Left ventricle myocardium inferior (tissue), 1 donor: ENCODE results near the gene VAMP8. TPM values are rescaled to one million over a fixed set of nuclear protein-coding genes. Genes with fewer than 3 reads are reported as not detected.
"Not testable (repeated sequence)": the region's sequence is repeated elsewhere in the genome, so short reads cannot be mapped to it uniquely, and the experiment has no call there.

Experiments used
- DNase-seq: peaks from one replicate; pipeline ENCODE4 v3.0.0-alpha.2; 2020
- H3K27ac ChIP-seq: fragments of 200-600 bp; replicated peaks from 2 replicates; pipeline ENCODE4 v1.8.0; 2021
- H3K27me3 ChIP-seq: fragments of 200-600 bp; 2 replicates; pipeline ENCODE4 v1.8.0; 2021; ENCODE audit warnings: low read depth
- H3K36me3 ChIP-seq: fragments of 200-600 bp; 2 replicates; pipeline ENCODE4 v1.8.0; 2021
- H3K4me1 ChIP-seq: fragments of 200-600 bp; 2 replicates; pipeline ENCODE4 v1.8.0; 2021
- H3K4me3 ChIP-seq: fragments of 200-600 bp; 2 replicates; pipeline ENCODE4 v1.8.0; 2021; ENCODE audit warnings: mild to moderate bottlenecking, moderate library complexity
- H3K9me3 ChIP-seq: fragments of 200-600 bp; replicated peaks from 2 replicates; pipeline ENCODE4 v1.8.0; 2021
- CTCF ChIP-seq: fragments of 200-600 bp; IDR thresholded peaks from 2 replicates; pipeline ENCODE4 v1.8.0; 2021; ENCODE audit warnings: antibody characterized with exemption, mild to moderate bottlenecking, borderline replicate concordance
- intact Hi-C: fragments of 100-400 bp; cut with micrococcal nuclease; formaldehyde crosslinking; loops from one replicate; pipeline ENCODE4 v1.11.0; 2022
- total RNA-seq: library from RNA; stranded (reverse); fragmentation: NEBNext Ultra II Directional; extraction: Animal tissue kit (Norgen Biotek cat#: 25700); gene quantifications from one replicate; pipeline ENCODE4 v1.2.1, GENCODE V29; 2021
- donor health status: DM: no; HTN: yes; CAD: no; lungs with severe emphysema.

Gene VAMP8
- total RNA-seq, 1 donor from 2014 or later, result 15.5 TPM

GRCh38 chr2:85589982-85590791 is 12.8 kb downstream of the VAMP8 start:
- Histone ChIP-seq H3K27me3 (no peaks in the 10 kb centered on the region), H3K27ac (peak overlapping the region; percentile 94), H3K36me3 (no peaks in the 10 kb centered on the region), H3K4me1 (peaks cover 89% of the 10 kb centered on the region), H3K9me3 (no peaks in the 10 kb centered on the region), H3K4me3 (peak overlapping the region; percentile 9)
- no peak for TF ChIP-seq CTCF
- intact Hi-C loops, result no loop called here
- DNase-seq, result no peak

- no peaks in the 10 kb centered on the region for H3K36me3 ChIP-seq
- no peak for TF ChIP-seq CTCF
- no peaks in the 10 kb centered on the region for H3K27me3 ChIP-seq
- no peaks in the 10 kb centered on the region for H3K9me3 ChIP-seq
- peak overlapping the region; percentile 9 for H3K4me3 ChIP-seq
- intact Hi-C loops, result no loop called here
- DNase-seq, result no peak
- peaks cover 85% of the 10 kb centered on the region for H3K4me1 ChIP-seq
- H3K27ac ChIP-seq, result peak overlapping the region; percentile 94
Measured at GRCh38 chr2:85590950-85591349, 13.6 kb downstream of the VAMP8 start.

GRCh38 chr2:85591563-85591962 is 14.2 kb downstream of the VAMP8 start:
- Histone ChIP-seq H3K9me3 (no peaks in the 10 kb centered on the region), H3K4me3 (no peak overlapping the region), H3K27me3 (no peaks in the 10 kb centered on the region), H3K4me1 (peaks cover 85% of the 10 kb centered on the region), H3K36me3 (no peaks in the 10 kb centered on the region), H3K27ac (peak overlapping the region; percentile 94)
- no peak for TF ChIP-seq CTCF
- no peak for DNase-seq
- intact Hi-C loops, result no loop called here

GRCh38 chr2:85592299-85592698 is 14.9 kb downstream of the VAMP8 start:
- H3K27me3 ChIP-seq, intact Hi-C loops: not testable (repeated sequence)
- peaks cover 85% of the 10 kb centered on the region for H3K4me1 ChIP-seq

DNA sequence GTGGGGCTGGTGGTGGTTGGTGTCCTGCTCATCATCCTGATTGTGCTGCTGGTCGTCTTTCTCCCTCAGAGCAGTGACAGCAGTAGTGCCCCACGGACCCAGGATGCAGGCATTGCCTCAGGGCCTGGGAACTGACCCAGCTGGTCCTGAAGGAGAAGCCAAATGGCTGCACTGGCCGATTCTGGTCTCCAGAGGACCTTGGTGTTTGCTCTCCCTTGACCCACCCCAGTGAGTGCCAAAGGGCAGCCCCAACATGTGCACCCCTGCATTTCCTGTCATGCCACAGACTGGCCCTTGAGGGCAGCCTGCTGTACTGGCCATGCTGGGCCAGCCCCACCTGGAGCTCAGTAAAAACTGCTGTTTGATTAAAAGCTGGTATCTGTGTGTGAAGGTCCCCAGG is 15.6 kb downstream of the VAMP8 start:
- H3K27ac ChIP-seq, result no peak overlapping the region
- H3K4me3 ChIP-seq, result no peak overlapping the region
- DNase-seq, result no peak
- no peaks in the 10 kb centered on the region for H3K9me3 ChIP-seq
- H3K27me3 ChIP-seq, result no peaks in the 10 kb centered on the region
- no peak for TF ChIP-seq CTCF
- peaks cover 13% of the 10 kb centered on the region for H3K36me3 ChIP-seq
- H3K4me1 ChIP-seq, result peaks cover 83% of the 10 kb centered on the region
- intact Hi-C loops, result no loop called here

More at GRCh38 chr2:85592299-85592698, 14.9 kb downstream of the VAMP8 start:
- H3K36me3 ChIP-seq, H3K9me3 ChIP-seq, H3K4me3 ChIP-seq, DNase-seq: not testable (repeated sequence)
- peak overlapping the region; percentile 94 for H3K27ac ChIP-seq

- Histone ChIP-seq H3K27ac (peak overlapping the region; percentile 93), H3K27me3 (no peaks in the 10 kb centered on the region), H3K4me3 (peak overlapping the region; percentile 91), H3K9me3 (no peaks in the 10 kb centered on the region), H3K36me3 (peaks cover 29% of the 10 kb centered on the region), H3K4me1 (peaks cover 65% of the 10 kb centered on the region)
- no peak for TF ChIP-seq CTCF
- DNase-seq, result no peak
- intact Hi-C loops, result no loop called here
Measured at GRCh38 chr2:85594715-85595300, 17.4 kb downstream of the VAMP8 start.
